NCI-H1105 treated with DMSO at 0.1 percent for 48 hours (cell line): ENCODE data around the gene FAF1.

Experiments
- DNase-seq: peaks from one replicate; lab custom pipeline; 2025; lab: John Stamatoyannopoulos, UW

The FAF1 gene

DNA sequence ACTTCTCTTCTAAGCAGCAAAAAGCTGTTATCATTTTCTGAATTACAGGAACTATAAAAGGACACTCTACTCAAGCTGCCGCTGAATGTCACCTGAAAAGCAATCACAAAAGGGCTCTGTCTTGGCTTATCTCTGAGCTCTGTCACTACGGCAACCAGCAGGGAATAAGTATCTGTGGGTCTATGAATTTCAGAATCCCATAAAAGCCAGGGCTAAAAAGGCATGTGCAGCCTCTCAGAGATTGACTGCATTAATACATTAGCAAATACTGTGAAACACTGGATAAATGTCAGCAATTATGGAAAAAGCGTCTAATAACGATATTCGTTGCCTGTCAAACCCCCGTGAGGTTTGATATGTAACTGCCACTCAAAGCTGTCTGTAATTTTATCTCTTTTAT lies 326.6 kb downstream of the FAF1 start:
- peak; percentile 99 for DNase-seq

DNA sequence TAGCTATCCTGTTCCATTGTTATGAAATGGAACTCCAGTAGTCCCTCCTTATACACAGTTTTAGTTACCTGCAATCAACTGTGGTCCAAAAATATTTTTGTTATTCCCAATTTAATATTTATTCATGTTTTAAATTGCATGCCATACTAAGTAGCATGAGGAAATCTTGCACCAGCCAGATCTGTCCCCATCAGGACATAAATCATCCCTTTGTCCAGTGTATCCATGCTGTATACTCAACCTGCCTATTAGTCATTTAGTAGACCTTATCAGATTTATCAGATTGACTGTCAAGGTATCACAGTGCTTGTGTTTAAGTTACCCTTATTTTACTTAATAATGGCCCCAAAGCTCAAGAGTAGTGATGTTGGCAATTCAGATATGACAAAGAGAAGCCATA lies 328.9 kb downstream of the FAF1 start:
- no peak for DNase-seq

DNA sequence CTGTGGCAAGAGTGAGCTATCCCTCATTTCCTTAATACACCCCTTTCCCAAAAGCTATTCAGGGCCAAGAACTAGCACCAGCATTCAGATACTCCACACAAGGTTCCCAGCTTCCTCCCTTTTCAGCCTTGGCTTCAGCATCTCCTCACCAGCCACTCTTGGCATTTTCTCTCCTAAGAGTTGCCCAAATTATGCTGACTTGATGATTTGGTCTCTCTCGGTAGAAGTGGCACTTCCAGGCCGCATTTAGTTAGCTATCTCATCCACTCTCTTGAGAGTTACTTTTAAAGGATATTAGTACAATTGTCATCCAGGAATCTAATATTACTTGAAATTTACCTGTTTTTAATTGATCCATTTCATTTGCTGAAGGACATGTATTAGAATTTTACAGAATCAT lies 337.8 kb downstream of the FAF1 start:
- no peak for DNase-seq

DNA sequence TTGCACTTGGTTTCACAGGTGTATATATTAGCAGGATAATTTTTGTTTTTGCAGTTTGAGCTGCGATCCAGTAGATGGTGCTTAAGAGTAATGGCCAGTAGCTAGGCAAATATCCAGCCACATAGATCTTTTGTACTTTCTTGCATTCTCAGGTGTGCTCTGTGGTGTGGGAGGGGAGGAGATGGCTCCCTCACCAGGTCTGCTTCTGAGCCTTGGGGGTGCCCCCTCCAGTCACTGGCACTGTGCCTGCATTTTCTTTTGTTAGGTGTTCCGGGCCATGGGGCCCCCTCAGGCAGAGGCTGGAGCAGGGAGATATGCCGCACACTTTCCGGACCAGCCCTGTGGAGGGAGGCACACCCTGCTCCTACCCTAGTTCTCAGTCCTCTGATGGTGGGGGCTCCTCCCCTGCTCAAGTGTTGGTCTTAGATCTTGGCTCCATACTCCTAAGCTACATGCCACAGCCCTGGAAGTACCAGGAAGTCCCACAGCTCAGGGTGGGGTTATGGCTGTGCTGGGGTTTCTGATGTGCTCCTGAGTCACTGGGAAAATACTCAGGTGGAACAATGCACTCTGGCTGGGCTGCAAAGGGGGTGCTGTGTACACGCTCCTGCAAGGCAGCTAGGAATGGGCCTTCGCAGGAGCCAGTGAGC lies 339.3 kb downstream of the FAF1 start:
- DNase-seq, result peak; percentile 32

DNA sequence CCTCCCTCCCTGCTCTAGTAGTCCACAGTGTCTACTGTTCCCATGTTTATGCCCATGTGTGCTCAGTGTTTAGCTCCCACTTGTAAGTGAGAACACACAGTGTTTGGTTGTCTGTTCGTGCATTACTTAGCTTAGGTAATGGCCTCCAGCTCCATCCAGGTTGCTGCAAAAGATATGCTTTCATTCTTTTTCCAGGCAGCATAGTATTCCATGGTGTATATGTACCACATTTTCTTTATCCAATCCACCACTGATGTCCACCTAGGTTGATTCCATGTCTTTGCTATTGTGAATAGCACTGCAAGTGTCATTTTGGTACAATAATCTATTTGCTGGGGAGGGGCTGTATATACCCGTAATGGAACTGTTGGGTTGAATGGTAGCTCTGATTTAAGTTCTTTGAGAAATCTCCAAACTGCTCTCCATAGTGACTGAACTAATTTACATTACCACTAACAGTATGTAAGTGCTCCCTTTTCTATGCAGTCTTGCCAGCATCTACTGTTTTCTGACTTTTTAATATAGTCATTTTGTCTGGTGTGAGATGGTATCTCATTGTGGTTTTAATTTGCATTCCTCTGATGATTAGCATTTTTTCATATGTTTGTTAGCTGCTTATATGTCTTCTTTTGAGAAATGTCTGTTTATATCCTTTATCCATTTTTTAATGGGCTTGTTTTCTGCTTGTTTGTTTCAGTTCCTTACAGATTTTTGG lies 344.9 kb downstream of the FAF1 start:
- DNase-seq, result no peak

DNA sequence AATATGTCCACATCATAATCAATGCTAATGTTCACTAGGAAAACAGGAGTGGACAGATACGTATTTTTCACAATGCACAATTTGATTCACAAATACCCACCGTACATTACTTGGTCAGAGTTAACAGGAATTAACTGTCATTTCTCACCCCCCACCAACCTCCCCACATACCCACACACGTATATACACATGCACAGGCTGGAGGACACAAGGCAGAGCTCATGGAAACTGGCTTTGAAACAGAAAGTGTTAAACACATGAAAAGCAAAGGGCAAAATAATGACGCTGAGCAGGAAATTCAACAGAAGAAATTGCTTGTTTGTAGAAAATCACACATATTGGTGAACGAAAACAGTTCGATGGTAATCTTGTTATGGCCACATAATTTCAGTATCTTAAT lies 348.4 kb downstream of the FAF1 start:
- DNase-seq, result no peak

DNA sequence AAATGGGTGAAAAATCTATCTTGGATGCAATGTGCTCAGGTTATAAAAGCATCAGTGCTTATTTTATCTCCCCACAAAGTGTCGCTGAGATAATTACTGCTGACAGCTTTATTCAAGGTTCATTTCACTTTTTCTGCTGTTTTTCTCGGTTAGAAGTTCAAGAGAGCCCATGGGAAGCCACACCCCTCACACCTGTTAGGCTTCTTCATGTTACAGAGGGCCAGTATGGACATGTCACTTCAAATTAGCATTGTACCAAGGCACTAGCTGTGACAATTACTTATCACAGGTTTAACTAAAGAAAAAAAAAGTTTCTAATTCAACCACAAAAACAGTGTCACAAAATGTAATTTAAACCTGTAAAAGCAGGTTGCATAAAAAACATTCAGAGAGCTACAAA lies 349.5 kb downstream of the FAF1 start:
- peak; percentile 98 for DNase-seq

DNA sequence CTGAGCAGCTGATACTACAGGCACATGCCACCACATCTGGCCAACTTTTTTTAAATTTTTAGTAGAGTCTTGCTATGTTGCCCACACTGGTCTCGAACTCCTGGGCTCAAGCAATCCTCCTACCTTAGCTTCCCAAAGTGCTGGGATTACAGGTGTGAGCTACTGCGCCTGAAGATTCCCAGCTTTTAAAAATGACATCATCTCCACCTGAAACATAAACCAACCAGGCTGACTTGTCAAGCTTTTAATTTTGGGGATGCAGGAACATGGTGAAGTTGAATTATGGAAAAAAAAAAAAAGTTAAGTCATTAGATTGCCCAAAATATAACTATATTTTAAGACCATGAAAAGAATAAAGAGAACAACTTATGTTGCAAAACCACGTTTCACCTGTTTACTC lies 350.6 kb downstream of the FAF1 start:
- DNase-seq, result no peak

DNA sequence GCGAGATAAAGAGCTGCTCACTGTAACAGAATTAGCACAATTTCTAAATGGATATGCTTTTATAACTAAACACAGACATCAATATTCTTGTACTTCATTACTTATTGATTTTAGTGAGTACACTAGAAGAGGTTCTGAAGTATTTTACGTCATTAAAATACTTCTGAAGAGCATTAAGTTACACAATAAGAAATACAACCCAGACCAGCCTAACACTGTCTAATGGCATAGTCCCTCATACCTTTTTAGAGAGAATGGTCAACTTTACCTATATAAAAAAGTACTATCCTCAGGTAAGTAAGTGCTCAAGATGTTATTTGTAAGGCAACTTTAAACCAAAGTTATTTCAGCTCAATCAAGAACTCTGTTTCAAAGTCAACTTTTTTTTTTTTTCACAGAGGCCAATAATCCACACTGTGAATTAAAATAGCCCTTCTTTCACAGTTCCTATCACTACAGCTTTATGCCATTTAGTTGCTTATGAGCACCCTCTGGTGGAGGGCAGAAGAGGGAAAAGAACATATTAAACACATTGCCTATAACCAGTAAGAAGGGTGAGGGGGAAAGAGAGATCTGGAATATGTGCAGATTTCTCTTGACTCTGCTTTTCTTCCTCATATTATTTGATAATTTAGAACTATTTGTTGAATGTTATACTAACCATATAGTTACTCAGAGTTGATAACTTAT lies 354.7 kb downstream of the FAF1 start:
- DNase-seq, result peak; percentile 74

DNA sequence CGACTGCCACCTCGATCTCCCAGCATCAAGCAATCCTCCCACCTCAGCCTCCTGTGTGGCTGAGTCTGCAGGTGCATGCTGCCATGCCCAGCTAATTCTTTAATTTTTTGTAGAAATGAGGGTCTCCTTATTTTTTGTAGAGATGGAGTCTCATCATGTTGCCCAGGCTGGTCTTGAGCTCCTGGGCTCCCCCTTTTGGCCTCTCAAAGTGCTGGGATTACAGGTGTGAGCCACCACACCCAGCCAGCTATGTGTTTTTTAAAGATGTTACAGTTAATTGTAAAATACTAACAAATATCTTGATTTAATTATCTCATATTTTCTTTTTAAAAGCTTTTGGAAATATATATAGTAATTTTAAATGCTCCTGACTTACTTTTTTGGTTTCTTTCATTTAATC lies 355.5 kb downstream of the FAF1 start:
- no peak for DNase-seq

DNA sequence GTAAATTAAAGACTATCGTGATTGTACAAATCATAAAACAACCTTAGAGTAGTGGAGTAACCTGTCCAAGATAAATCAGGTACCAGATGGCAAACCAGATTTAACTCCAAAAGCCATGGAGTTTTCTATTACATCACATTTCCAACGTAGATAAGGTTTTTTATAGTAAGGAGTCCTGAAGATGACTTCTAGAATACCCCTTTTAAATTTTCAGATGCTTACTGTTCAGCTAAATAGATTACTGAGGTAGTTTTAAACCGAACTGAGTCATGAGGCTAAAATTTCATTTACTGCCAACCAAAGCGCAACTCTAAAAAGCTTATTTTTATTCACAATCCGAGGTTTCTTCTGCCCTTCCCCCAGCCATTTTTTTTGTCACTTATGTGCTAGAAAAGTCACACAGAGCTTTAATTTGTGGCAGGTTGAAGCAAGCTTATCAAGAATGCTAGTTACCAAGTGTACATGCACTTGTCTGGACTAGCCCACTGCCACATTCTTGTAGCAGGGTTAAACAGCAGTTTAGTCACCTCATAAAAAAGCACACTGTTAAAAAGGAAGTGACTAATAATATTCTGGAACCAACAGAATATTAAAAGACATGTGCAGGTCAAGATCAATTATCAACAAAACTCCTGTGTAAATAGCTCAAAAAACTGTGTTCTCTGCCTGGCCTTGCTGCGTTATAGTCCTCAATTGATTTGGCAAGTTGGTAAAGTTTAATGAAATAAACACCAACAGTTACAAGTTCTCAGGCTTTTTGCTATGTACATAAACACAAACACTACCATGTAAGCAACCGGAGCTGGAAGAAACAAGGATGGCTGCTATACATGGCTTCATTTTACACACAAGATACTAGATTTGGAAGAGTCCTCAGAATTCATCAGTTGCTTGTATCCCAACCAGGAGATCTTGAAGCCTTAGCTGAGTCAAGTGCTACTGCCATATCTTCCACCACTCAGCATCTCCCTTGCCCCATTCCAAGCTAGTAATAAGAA lies 356.5 kb downstream of the FAF1 start:
- DNase-seq, result peak; percentile 96

DNA sequence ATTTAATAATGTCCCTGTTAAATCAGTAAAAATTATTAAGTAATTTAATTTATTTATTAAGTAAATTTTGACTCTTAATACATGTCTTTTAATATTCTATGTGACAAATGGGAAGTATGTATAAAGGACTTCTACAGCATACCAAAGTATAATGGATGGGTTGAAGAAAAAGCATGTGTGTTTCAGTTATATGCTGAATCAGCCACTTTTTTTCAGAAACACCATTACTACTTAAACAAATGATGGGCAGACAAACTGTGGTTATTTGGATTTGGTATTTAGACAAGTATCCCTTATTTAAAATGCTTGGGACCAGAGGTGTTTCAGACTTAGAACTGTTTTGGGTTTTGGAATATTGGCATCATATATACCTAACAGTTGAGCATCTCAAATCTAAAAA lies 360.5 kb downstream of the FAF1 start:
- DNase-seq, result no peak

DNA sequence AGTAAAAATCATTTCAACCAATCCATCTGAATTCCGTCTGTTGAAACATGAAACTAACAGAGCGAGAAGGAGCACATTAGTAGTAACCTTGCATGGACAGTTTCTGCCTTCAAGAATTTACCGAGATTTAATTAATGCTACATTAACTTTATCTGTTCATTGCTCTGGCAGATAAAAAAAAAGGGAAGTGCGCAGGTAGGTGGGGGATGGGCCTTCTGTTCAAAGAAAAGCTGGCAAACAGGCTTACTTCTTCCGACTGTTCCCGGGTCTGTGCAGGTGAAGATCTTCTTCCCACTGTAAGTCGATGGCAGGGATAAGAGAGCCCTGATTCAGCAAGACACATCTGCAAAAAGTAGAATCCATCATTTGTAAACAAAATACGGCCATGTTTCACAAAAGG lies 364.2 kb downstream of the FAF1 start:
- no peak for DNase-seq

DNA sequence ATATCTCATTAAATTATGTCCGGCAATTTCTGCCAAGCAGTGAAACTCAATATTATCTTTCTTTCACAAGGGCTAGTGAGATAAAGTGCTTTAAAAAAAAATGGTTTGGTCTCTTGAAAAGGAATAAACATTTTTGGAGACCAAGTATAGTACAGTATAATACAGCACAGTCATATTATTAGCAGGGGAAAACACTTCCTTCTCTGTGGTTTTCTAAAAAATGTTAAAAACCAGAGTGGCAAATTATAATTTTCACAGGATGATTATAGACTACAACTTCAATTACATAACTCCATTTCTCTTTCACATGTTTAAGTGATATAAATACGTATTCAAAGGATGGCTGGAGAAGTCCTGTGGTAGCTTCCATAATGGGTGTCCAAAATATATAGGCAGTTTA lies 366.6 kb downstream of the FAF1 start:
- no peak for DNase-seq

DNA sequence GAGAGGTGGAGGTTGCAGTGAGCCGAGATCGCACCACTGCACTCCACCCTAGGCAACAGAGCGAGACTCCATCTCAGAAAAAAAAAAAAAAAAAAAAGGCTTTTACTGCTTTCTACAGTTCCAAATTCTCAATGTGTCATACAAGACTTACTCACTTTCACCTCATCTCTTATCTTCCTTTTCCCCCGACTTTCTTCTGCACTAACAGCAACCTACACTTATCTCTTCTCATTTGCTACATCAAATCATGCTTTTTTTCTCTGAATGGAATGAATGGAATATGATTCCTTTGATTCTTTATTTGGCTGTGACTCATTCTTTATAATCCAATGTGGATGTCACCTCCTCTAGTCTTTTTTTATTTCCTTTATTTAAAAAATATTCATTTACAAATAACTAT lies 368.5 kb downstream of the FAF1 start:
- no peak for DNase-seq

DNA sequence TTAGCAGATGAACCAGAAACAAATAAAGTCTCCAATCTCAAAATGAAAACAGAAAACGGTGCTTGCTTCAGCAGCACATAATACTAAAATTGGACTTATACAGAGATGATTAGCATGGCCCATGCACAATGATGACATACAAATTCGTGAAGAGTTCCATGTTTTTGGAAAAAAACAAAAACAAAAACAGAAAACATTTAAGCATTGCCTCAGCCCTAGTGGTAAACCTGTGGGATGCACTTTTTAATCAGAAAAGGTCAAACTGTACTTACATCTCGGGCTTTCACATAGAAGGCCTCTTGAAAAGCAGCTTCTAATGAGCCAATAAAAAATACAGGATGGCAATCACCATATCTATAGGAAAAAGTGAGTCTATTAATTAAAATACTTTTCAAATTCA lies 377.7 kb downstream of the FAF1 start:
- DNase-seq, result no peak

DNA sequence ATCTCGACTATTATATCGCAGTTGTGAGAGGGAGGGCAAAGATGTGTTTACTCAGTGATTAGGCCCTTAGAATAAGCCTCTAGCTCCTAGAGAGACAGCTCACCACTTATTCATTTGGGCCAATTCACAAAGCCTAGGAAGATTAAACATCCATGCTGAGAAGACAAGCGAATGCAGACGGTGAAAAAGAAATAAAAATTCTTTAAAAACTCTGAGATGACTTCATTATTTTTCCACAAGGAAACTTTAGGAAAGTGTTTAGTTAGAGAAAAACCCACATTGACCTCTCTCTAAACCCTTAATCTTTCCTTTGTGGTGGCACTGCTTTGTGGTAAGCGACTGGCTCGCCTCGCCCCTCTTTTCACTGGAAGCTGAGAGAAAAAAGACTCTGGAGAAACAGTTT lies 390.0 kb downstream of the FAF1 start:
- no peak for DNase-seq

DNA sequence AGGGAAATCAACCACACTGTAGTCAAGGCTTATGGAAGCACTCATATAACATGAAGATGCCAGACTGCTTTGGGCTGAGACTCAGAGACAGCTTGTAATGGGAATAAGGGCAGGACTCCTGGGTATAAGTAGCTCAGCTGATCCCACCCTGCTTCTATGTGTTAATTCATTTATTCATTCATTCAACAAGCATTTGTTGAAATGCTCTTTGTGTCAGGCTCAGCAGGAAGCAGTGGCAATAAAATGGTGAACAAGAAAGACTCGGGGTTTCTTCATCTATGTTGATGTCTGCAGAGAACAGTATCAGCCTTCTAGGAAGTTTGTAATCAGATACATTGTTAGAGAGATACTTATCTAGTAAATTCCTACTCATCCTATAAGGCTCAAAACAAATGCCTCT lies 391.3 kb downstream of the FAF1 start:
- no peak for DNase-seq

DNA sequence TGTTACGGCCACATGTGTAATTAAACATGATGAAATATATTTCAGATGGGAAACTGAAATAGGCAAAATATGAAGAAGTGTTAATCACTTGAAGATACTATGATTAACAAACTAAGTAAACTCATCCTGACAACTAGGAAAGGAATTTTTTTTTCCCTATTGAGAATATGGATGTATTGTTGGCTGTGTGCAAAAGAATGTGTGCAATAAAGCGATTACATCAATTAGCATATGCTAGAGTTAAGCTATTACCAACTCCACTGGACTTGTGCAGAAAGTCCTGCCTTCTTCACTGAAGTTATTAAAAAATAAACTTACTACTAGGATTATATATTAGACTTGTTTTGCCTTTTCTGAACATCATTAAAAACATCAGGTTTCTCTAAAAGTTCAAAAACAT lies 393.7 kb downstream of the FAF1 start:
- no peak for DNase-seq

DNA sequence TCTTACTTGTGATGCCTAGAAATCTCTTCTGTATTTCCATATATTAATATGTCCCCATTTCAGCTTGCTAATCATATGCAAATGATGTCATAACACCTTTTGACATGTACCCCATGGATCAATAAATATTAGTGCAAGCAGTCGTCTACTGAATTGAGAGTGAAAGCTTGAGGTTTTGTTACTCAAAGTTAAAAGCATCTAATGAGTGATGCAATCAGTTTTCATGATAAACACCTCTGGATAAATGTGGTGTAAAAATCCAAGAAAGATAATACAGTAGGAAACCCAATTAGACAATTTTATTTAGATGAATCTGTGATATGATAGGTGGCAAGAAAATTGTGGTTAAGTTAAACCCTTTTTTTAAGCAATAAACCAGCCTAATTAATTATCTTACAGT lies 395.6 kb downstream of the FAF1 start:
- DNase-seq, result no peak

DNA sequence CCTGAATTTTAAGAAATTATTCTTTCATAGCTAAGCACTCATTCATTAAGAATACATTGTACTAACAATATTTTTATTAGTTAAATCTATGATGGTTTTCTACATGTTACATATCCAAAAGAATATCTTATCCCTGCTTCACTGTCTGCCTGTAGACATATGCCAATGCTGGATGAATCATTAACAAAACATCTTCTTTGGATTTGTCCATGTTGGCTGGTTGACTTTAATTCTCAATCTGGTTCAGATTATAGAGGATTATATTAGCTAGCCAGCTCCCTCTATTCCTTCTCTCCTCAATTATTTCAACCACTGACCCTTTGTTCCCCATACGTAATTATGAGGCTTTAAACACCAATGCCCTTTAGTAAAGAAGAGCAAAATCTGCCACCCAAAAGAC lies 398.0 kb downstream of the FAF1 start:
- no peak for DNase-seq

DNA sequence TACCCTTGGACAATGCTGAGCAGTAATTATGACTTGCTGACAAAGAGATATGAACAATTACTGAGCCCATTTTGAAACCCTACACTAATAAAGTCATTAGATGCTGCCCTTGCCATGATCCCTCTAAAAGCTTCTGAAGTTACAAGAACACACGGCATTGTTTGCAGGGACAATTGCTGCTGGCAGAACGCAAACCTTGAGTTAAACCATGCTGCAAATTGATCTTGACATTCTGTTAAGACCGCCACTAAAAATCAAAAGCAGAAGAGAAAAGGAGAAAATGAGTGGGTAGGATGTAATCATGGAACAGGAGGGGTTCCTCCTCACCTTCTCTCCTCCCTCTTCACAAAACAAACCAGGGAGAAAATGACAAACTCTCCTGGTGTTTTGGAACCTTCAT lies 400.6 kb downstream of the FAF1 start:
- DNase-seq, result peak; percentile 96
